ENCODE data around the gene CALY.

The CALY gene

GRCh38 chr10:133299738-133300137, 37.0 kb downstream of the CALY start:
- no peak overlapping the region for H3K27ac ChIP-seq (replicated peaks)
- no peak for DNase-seq (ENCODE audit: low read depth in 1 of 2, low spot score in 1 of 2)
- H3K27me3 ChIP-seq (ENCODE audit: insufficient read depth, poor library complexity, severe bottlenecking), result no peaks in the 10 kb centered on the region
- TF ChIP-seq SPI1 (IDR thresholded peaks at IDR 0.05; ENCODE audit: borderline replicate concordance, low read depth) (no peak), GABPA (IDR thresholded peaks at IDR 0.05; ENCODE audit: low read depth) (no peak), REST (IDR thresholded peaks at IDR 0.05; ENCODE audit: insufficient replicate concordance, low read depth) (no peak), CTCF (IDR thresholded peaks at IDR 0.05; ENCODE audit: insufficient read depth, low read length) (no peak), POLR2AphosphoS5 (IDR thresholded peaks at IDR 0.05; ENCODE audit: low read depth) (no peak)
- H3K4me3 ChIP-seq (replicated peaks; ENCODE audit: insufficient read depth, low read length), result no peak overlapping the region

GRCh38 chr10:133299224-133299623, 37.5 kb downstream of the CALY start:
- Histone ChIP-seq H3K4me3 (replicated peaks; ENCODE audit: insufficient read depth, low read length) (no peak overlapping the region), H3K27ac (replicated peaks) (no peak overlapping the region), H3K27me3 (ENCODE audit: insufficient read depth, poor library complexity, severe bottlenecking) (no peaks in the 10 kb centered on the region)
- TF ChIP-seq CTCF (IDR thresholded peaks at IDR 0.05; ENCODE audit: insufficient read depth, low read length) (no peak), REST (IDR thresholded peaks at IDR 0.05; ENCODE audit: insufficient replicate concordance, low read depth) (no peak)
- no peak for DNase-seq (ENCODE audit: low read depth in 1 of 2, low spot score in 1 of 2)

- no peak overlapping the region for H3K4me3 ChIP-seq (replicated peaks; ENCODE audit: insufficient read depth, low read length)
- TF ChIP-seq SPI1 (IDR thresholded peaks at IDR 0.05; ENCODE audit: borderline replicate concordance, low read depth) (no peak), REST (IDR thresholded peaks at IDR 0.05; ENCODE audit: insufficient replicate concordance, low read depth) (no peak), POLR2AphosphoS5 (IDR thresholded peaks at IDR 0.05; ENCODE audit: low read depth) (no peak), CTCF (IDR thresholded peaks at IDR 0.05; ENCODE audit: insufficient read depth, low read length) (no peak), GABPA (IDR thresholded peaks at IDR 0.05; ENCODE audit: low read depth) (no peak)
- H3K27ac ChIP-seq (replicated peaks), result no peak overlapping the region
- H3K27me3 ChIP-seq (ENCODE audit: insufficient read depth, poor library complexity, severe bottlenecking), result no peaks in the 10 kb centered on the region
- no peak for DNase-seq (ENCODE audit: low read depth in 1 of 2, low spot score in 1 of 2)
Measured at GRCh38 chr10:133298466-133298865, 38.2 kb downstream of the CALY start.
